ENCODE measurements around the gene ANO1.

The ANO1 gene

GRCh38 chr11:70104419-70104818, 26.3 kb downstream of the ANO1 start:
- H3K9me3 Mint-ChIP-seq, result no peaks in the 10 kb centered on the region
- H3K36me3 Mint-ChIP-seq, result no peaks in the 10 kb centered on the region
- no peak overlapping the region for H3K4me3 Mint-ChIP-seq
- peak overlapping the region; percentile 67 for H3K27ac Mint-ChIP-seq
- DNase-seq (no peak), ATAC-seq (replicated peaks) (no peak)
- peaks cover 9 to 17% of the 10 kb centered on the region in 2 donors for H3K27me3 Mint-ChIP-seq
- H3K4me1 Mint-ChIP-seq, result peaks cover 0 to 1% of the 10 kb centered on the region in 2 donors

DNA sequence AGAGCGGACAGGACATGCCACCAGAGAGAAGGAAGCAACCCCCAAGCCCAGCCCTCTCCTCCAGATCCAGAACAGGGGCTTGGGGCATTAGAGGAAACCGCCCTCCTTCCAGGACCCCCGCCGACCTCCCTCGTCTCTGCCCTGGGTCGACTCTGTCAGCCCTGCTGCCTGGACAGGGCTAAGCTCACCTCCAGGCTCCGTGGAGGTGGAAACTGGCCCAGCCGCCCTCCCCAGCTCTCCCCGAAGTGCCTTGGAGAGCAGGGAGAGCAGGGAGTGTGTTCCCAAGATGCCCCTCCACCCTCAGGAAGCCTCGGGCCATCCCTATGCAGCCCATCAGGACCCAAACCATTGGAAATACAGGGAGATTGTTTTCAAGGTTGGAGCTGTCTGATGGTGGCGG, 26.8 kb downstream of the ANO1 start:
- Mint-ChIP-seq H3K4me1 (peaks cover 0 to 1% of the 10 kb centered on the region in 2 donors), H3K27me3 (peaks cover 9 to 17% of the 10 kb centered on the region in 2 donors), H3K4me3 (no peak overlapping the region), H3K9me3 (no peaks in the 10 kb centered on the region), H3K27ac (peak overlapping the region; percentile 67), H3K36me3 (no peaks in the 10 kb centered on the region)
- DNase-seq (no peak), ATAC-seq (replicated peaks) (no peak)

DNA sequence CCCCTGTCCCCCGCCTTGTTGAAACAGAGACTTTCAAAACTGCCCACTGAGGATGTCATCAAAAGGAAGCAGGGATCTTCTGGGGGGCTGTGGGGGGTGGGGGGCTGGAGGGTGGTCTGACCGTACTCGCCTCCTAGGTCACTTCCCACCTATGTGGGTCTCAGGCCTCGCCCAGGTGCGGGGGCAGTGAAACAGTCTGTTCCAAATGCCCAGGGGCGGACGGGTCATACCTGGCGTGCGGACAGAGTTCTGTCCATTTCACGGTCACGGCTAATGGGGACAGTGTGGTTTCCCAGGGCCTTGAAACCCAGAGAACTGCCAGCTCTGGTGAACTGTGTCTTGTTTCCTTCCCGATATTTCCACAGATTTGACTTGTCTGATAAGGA, 27.2 kb downstream of the ANO1 start:
- peaks cover 9 to 17% of the 10 kb centered on the region in 2 donors for H3K27me3 Mint-ChIP-seq
- no peaks in the 10 kb centered on the region for H3K36me3 Mint-ChIP-seq
- H3K4me1 Mint-ChIP-seq, result peaks cover 0 to 1% of the 10 kb centered on the region in 2 donors
- DNase-seq (no peak), ATAC-seq (replicated peaks) (no peak)
- H3K27ac Mint-ChIP-seq, result no peak overlapping the region
- H3K9me3 Mint-ChIP-seq, result no peaks in the 10 kb centered on the region
- H3K4me3 Mint-ChIP-seq, result no peak overlapping the region

DNA sequence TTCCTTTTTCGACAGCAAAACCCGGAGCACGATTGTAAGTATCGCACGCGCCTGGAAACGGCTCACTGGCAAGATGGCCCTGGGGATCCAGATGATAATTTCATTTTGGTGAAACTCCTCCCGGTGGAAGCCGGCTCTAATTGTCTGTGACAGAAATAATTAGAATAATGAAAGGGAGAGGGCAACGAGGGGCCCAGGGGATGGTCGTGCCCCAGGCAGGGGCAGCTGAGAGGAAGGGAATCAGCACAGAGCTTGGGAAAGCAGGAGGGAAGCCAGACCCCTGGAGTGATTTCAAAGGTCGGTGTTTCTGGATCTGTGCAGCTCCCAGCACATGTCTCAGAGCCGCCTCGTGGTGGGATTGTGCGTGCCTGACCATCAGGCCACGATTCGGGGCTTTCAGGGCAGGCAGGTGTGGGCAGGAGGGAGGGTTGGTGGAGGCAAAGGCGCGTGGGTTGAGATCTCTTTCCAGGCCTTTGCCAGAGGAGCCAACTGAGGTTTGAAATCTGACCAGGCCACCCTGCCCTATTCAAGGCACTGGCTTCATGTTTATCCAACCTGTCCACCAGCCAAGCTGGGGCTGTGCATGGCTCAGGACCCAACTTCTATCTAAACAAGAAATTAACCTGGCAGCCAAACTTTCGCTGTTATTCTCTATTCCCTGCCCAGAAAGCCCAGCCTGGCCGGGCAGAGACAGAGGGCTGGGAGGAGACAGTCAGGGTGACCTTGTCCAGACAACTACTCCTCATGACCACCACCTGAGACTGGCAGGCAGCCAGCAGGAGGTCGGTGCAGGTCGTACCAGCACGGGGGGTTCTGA, 27.8 kb downstream of the ANO1 start:
- Mint-ChIP-seq H3K4me3 (no peak overlapping the region), H3K4me1 (peaks cover 0 to 1% of the 10 kb centered on the region in 2 donors), H3K36me3 (no peaks in the 10 kb centered on the region), H3K27me3 (peaks cover 10 to 17% of the 10 kb centered on the region in 2 donors), H3K9me3 (no peaks in the 10 kb centered on the region), H3K27ac (no peak overlapping the region)
- DNase-seq (no peak), ATAC-seq (replicated peaks) (no peak)

DNA sequence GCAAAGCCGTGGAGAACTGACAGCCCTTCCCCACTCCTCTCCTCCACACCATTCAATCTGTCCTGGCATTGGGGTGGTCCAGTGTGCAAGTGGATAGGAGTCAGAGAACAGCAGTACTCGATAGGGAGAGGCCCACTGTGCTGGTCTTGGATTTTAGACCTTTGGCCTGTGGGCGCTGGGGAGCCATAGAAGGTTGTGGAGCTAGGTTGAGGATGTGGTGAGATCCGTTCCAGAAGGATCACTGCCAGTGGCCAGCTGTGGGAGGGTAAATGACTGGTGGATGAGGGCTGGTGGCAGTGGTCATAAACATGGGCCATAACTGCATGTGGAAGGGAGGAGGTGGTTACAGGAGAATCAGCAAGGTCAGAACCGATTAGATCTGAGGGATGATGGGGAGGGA, 28.6 kb downstream of the ANO1 start:
- ATAC-seq (replicated peaks) (no peak), DNase-seq (no peak)
- H3K36me3 Mint-ChIP-seq, result no peaks in the 10 kb centered on the region
- H3K27ac Mint-ChIP-seq, result no peak overlapping the region
- H3K27me3 Mint-ChIP-seq, result peaks cover 14 to 19% of the 10 kb centered on the region in 2 donors
- no peaks in the 10 kb centered on the region for H3K9me3 Mint-ChIP-seq
- no peak overlapping the region for H3K4me3 Mint-ChIP-seq
- H3K4me1 Mint-ChIP-seq, result peaks cover 2 to 5% of the 10 kb centered on the region in 2 donors

GRCh38 chr11:70107191-70107590, 29.1 kb downstream of the ANO1 start:
- H3K27ac Mint-ChIP-seq, result peak overlapping the region; percentile 38
- H3K27me3 Mint-ChIP-seq, result peaks cover 14 to 18% of the 10 kb centered on the region in 2 donors
- H3K4me3 Mint-ChIP-seq, result no peak overlapping the region
- no peaks in the 10 kb centered on the region for H3K9me3 Mint-ChIP-seq
- no peaks in the 10 kb centered on the region for H3K36me3 Mint-ChIP-seq
- DNase-seq (no peak), ATAC-seq (replicated peaks) (no peak)
- H3K4me1 Mint-ChIP-seq, result peaks cover 5% of the 10 kb centered on the region in 2 donors

DNA sequence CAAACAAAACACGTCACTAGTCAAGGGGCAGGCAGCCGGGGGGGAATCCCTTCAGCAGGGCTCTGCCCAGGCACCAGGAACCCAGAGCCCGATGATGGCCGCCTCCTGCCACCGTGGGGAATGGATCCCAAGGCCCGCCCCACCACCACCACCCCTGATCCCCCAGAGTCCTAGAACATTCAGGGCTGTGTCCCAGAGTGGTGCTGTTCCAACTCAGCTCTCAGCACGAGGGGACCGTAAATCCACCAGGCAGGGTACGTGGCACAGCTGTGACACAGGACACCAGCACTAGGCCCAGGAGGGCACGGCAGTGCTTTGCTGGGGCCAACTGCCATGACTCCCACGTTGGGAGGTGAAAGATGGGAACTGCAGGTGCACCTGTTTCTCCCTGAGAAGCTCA, 29.6 kb downstream of the ANO1 start:
- no peak overlapping the region for H3K4me3 Mint-ChIP-seq
- DNase-seq (no peak), ATAC-seq (replicated peaks) (no peak)
- no peaks in the 10 kb centered on the region for H3K9me3 Mint-ChIP-seq
- no peaks in the 10 kb centered on the region for H3K36me3 Mint-ChIP-seq
- no peak overlapping the region for H3K27ac Mint-ChIP-seq
- H3K27me3 Mint-ChIP-seq, result peaks cover 14 to 18% of the 10 kb centered on the region in 2 donors
- peaks cover 5% of the 10 kb centered on the region in 2 donors for H3K4me1 Mint-ChIP-seq

DNA sequence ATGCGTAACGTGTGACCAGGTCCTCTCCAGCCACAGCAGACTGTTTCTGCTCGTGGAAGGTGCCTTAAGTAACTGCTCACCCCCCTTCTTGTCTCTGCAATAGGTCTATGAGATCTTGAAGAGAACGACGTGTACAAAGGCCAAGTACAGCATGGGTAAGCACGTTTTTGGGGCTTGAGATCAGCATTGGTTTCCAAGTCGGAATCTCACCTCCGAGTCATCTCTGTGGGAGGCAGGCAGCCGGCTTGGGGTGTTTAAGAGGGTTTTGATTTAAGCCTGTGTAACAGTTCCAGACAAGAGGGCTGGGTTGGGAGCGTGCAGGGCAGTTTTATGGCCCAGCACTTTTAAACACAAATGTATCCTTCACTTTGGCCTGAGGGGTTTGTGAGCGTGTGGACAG, 30.1 kb downstream of the ANO1 start:
- ATAC-seq (replicated peaks) (no peak), DNase-seq (no peak)
- no peak overlapping the region for H3K4me3 Mint-ChIP-seq
- H3K9me3 Mint-ChIP-seq, result no peaks in the 10 kb centered on the region
- H3K27ac Mint-ChIP-seq, result no peak overlapping the region
- peaks cover 5% of the 10 kb centered on the region in 2 donors for H3K4me1 Mint-ChIP-seq
- no peaks in the 10 kb centered on the region for H3K36me3 Mint-ChIP-seq
- H3K27me3 Mint-ChIP-seq, result peaks cover 14 to 18% of the 10 kb centered on the region in 2 donors

- DNase-seq (no peak), ATAC-seq (replicated peaks) (no peak)
- no peak overlapping the region for H3K4me3 Mint-ChIP-seq
- peaks cover 5% of the 10 kb centered on the region in 2 donors for H3K4me1 Mint-ChIP-seq
- no peaks in the 10 kb centered on the region for H3K36me3 Mint-ChIP-seq
- no peaks in the 10 kb centered on the region for H3K9me3 Mint-ChIP-seq
- peaks cover 14 to 18% of the 10 kb centered on the region in 2 donors for H3K27me3 Mint-ChIP-seq
- no peak overlapping the region for H3K27ac Mint-ChIP-seq
Measured at GRCh38 chr11:70109006-70109405, 30.9 kb downstream of the ANO1 start.

DNA sequence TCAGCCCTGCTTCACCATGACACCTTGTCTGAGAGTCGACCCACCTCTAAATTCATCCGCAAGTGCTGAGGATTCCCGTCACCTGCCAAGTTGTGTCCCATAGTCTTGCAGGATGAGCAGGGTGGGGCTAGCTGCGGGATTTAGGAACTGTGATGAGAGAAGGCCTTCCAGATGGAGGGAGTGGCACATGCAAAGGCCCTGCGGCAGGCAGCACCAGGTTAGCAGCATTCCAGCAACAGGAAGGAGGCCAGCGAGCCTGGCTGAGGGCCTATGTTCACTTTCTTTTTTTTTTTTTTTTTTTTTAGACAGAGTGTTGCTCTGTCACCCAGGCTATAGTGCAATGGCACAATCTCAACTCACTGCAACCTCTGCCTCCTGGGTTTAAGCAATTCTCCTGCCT, 31.8 kb downstream of the ANO1 start:
- no peak overlapping the region for H3K27ac Mint-ChIP-seq
- H3K4me1 Mint-ChIP-seq, result peaks cover 5% of the 10 kb centered on the region in 2 donors
- no peaks in the 10 kb centered on the region for H3K9me3 Mint-ChIP-seq
- DNase-seq (no peak), ATAC-seq (replicated peaks) (no peak)
- no peaks in the 10 kb centered on the region for H3K36me3 Mint-ChIP-seq
- peaks cover 9 to 13% of the 10 kb centered on the region in 2 donors for H3K27me3 Mint-ChIP-seq
- no peak overlapping the region for H3K4me3 Mint-ChIP-seq

GRCh38 chr11:70110538-70111055, 32.5 kb downstream of the ANO1 start:
- DNase-seq, result no peak
- Mint-ChIP-seq H3K9me3 (no peaks in the 10 kb centered on the region), H3K36me3 (no peaks in the 10 kb centered on the region), H3K4me1 (peaks cover 5% of the 10 kb centered on the region in 2 donors), H3K4me3 (no peak overlapping the region), H3K27me3 (peaks cover 5 to 13% of the 10 kb centered on the region in 2 donors), H3K27ac (no peak overlapping the region)
- ATAC-seq (replicated peaks), result no peak

DNA sequence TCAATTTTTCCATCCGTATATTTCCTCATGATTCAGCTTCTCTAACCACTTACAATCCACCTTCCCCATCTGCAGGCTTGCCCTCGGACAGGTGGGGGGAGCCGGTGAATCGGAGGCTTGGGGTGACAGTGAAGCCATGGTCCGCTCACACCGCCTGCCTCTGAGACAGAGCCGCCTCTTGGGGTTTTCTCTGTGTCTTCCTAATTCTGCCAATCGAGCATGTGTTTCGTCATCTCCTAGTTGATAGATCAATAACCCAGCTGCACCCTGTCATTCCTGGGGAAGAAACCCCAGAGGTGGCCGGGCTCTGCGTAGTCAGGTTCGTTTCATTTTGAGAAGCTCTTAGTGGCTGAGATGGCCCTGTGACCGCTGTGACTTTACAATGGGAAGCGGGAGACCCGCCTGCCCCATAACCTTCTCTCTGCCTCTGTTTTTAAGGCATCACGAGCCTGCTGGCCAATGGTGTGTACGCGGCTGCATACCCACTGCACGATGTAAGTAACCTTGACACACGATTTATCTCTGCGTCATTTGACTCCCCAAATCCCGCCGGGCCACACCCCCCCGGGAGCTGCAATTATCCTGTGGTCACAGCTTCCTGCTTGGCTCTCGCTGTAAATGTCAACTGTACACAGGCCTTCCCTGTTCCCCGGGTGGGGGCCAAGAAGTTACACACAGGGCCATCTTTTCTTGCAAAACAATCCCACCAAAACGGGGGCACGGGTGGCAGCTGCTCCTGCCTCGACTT, 33.3 kb downstream of the ANO1 start:
- Mint-ChIP-seq H3K4me1 (peaks cover 5% of the 10 kb centered on the region in 2 donors), H3K27me3 (peaks cover 5 to 13% of the 10 kb centered on the region in 2 donors), H3K9me3 (no peaks in the 10 kb centered on the region), H3K36me3 (no peaks in the 10 kb centered on the region), H3K27ac (no peak overlapping the region), H3K4me3 (no peak overlapping the region)
- DNase-seq, result no peak
- ATAC-seq (replicated peaks), result peak; percentile 29 to 31

DNA sequence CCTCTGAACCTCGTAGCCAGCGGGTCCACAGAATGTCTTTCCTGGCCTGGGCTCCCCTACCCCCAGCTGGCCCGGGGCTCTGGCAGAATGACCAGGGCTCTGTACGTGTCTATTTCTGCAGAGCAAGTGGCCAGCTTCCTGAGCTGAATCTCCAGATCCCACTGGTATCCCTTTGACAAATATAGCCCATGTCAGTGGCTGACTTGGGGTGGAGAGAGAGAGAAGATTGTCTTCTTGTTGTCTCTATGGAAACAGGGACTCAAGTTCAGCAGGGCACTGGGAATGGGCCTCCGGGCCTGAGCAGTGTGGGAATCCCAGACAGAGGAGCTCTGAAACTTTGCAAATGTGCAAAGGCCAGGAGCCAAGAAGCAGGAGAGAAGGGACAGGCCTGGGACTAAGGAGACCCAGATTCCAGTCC, 33.9 kb downstream of the ANO1 start:
- peaks cover 5% of the 10 kb centered on the region in 2 donors for H3K4me1 Mint-ChIP-seq
- peaks cover 5 to 9% of the 10 kb centered on the region in 2 donors for H3K27me3 Mint-ChIP-seq
- no peaks in the 10 kb centered on the region for H3K9me3 Mint-ChIP-seq
- ATAC-seq (replicated peaks) (no peak), DNase-seq (no peak)
- H3K36me3 Mint-ChIP-seq, result no peaks in the 10 kb centered on the region
- no peak overlapping the region for H3K27ac Mint-ChIP-seq
- H3K4me3 Mint-ChIP-seq, result no peak overlapping the region

GRCh38 chr11:70113801-70114200, 35.7 kb downstream of the ANO1 start:
- DNase-seq, result no peak
- Mint-ChIP-seq H3K27me3 (peaks cover 17 to 19% of the 10 kb centered on the region in 2 donors), H3K9me3 (peaks cover 4 to 7% of the 10 kb centered on the region in 2 donors), H3K36me3 (no peaks in the 10 kb centered on the region), H3K4me3 (no peak overlapping the region), H3K4me1 (peaks cover 4 to 5% of the 10 kb centered on the region in 2 donors), H3K27ac (no peak overlapping the region)
- no peak for ATAC-seq (replicated peaks)
